GM12892 (cell line): ENCODE data around the gene HCRT.

ENCODE experiments used
- POLR2A ChIP-seq: IDR thresholded peaks from 2 replicates; pipeline ENCODE4 v1.6.1; 2011; ENCODE audit warnings: low read depth, low read length, control low read depth
- POLR2AphosphoS5 ChIP-seq: IDR thresholded peaks from 2 replicates; pipeline ENCODE4 v1.6.1; 2011; ENCODE audit warnings: low read depth, low read length, control low read depth
- TAF1 ChIP-seq: IDR thresholded peaks from 2 replicates; pipeline ENCODE4 v1.6.1; 2011; ENCODE audit warnings: low read depth, mild to moderate bottlenecking, control low read depth, low read length, borderline replicate concordance

DNA sequence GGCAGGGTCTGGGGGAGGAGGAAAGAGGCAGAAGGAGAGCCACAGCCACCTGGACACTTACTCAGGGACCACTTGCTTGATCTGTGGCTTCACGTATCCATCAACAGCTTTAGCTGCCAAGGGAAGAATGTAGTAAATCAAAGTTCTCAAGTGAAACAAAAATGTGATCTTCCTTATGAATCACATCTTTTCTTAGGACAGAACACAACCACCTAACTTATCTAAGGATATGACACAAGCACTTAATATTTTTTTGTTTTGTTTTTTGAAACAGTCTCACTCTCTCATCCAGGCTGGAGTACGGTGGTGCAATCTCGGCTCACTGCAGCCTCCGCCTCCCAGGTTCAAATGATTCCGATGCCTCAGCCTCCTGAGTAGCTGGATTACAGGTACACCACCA is 17.4 kb upstream of the HCRT start:
- TF ChIP-seq POLR2A (no peak), POLR2AphosphoS5 (no peak), TAF1 (no peak)
